HL-60 (cell line): ENCODE measurements around the gene AKAP6.

Experiments
- DNase-seq, 2 experiments: peaks; one replicate each; pipeline ENCODE4 v3.0.0-alpha.2; 2010 to 2020; ENCODE audit warnings: low read depth in 1 of 2, low spot score in 1 of 2
- H3K27ac ChIP-seq: fragments of 250-450 bp; sonication (Bioruptor Pico); replicated peaks from 2 replicates; pipeline ENCODE4 v1.5.1; 2020; ENCODE audit warnings: mild to moderate bottlenecking, moderate library complexity
- H3K27me3 ChIP-seq: fragments of 250-450 bp; sonication (Bioruptor Pico); 2 replicates; pipeline ENCODE4 v1.5.1; 2021; ENCODE audit warnings: mild to moderate bottlenecking, moderate library complexity; ENCODE audit not compliant: insufficient read depth, poor library complexity, severe bottlenecking
- H3K4me3 ChIP-seq: replicated peaks from 2 replicates; pipeline ENCODE4 v1.5.1; 2011; ENCODE audit warnings: mild to moderate bottlenecking, control low read depth, low read length; ENCODE audit not compliant: insufficient read depth
- CTCF ChIP-seq: IDR thresholded peaks from one replicate; pipeline ENCODE4 v1.5.1; 2011; ENCODE audit warnings: low read length, control low read depth, inconsistent platforms; ENCODE audit not compliant: insufficient read depth
- GABPA ChIP-seq: IDR thresholded peaks from 2 replicates; pipeline ENCODE4 v1.6.1; 2012; ENCODE audit warnings: low read depth
- POLR2AphosphoS5 ChIP-seq: IDR thresholded peaks from 2 replicates; pipeline ENCODE4 v1.6.1; 2012; ENCODE audit warnings: low read depth
- REST ChIP-seq: IDR thresholded peaks from 2 replicates; pipeline ENCODE4 v1.6.1; 2012; ENCODE audit warnings: low read depth; ENCODE audit not compliant: insufficient replicate concordance
- SPI1 ChIP-seq: IDR thresholded peaks from 2 replicates; pipeline ENCODE4 v1.6.1; 2012; ENCODE audit warnings: low read depth, mild to moderate bottlenecking, borderline replicate concordance

The AKAP6 gene

DNA sequence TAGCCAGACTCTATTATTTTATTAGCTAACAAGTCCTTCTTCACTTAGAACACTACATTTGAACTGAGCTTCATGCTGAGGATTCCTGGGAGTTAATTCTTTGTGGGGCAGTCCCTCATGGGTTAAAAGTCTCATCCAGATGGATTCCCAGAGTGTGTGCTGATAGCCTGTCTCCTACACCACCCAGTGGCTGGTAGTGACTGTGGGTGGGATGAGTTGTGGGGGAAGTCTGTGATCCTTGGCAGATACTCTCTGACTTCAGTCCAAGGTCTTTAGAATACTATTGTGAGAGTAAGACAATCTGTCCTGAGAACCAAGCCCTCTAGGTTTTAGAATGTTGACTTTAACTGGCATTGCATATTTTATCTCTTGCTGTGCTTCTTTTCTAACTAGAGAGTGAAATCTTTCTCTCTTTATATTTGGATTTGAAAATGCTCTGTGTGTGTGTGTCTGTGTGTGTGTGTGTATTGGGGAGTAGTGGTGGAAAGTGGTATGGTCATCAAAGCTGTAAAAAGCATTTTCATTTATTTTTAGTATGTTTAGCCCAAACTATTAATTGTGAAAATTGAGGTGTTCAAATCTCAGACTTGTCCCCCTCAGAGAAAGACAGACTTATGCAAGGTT lies 37.3 kb downstream of the AKAP6 start:
- no peak overlapping the region for H3K4me3 ChIP-seq
- TF ChIP-seq SPI1, result no peak
- no peak for TF ChIP-seq REST
- TF ChIP-seq POLR2AphosphoS5, result no peak
- no peak for TF ChIP-seq GABPA
- no peak for TF ChIP-seq CTCF
- DNase-seq, result no peak
- no peak overlapping the region for H3K27ac ChIP-seq
- no peaks in the 10 kb centered on the region for H3K27me3 ChIP-seq

DNA sequence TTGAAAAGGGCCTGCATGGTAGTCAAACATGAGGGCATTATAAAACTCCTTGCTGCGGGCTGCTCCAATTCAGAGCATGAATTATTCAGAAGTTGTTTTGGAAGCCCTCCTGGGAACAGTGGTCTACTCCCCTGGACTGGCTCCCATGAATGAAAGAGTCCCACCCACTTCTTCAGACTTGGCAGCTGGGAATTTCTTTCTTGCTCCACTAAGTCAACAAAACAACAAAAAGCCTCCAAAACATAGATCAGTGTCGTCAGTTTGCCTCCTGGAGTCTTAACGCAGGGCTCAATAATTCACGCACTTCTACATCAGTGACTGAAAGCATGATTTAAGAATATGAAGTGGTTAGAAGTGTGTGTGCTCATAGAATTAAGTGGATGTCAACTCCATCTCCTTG lies 37.9 kb downstream of the AKAP6 start:
- no peak overlapping the region for H3K27ac ChIP-seq
- DNase-seq, result no peak
- H3K4me3 ChIP-seq, result no peak overlapping the region
- TF ChIP-seq GABPA (no peak), REST (no peak)
- H3K27me3 ChIP-seq, result no peaks in the 10 kb centered on the region

DNA sequence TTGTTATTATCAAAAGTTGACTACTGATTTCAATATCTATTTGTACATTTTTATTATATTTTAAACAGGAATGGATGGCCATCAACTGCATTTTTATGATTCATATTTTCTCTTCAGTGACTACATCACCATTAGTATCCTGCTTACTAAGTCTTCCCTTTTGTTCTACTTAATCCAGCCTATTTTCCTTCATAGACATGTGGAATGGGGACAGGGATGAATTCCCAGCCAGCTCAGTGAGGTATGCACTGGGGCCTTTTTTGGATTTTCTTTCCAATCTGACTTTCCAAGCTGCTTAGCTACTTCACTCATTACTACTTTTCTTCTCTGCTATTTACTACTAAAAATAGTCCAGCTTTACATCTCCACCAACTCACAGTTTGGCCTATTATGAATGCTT lies 38.4 kb downstream of the AKAP6 start:
- H3K27ac ChIP-seq, result no peak overlapping the region
- DNase-seq, result no peak
- H3K4me3 ChIP-seq, result no peak overlapping the region
- TF ChIP-seq POLR2AphosphoS5, result no peak
- TF ChIP-seq SPI1, result no peak
- no peak for TF ChIP-seq GABPA
- TF ChIP-seq CTCF, result no peak
- H3K27me3 ChIP-seq, result no peaks in the 10 kb centered on the region

DNA sequence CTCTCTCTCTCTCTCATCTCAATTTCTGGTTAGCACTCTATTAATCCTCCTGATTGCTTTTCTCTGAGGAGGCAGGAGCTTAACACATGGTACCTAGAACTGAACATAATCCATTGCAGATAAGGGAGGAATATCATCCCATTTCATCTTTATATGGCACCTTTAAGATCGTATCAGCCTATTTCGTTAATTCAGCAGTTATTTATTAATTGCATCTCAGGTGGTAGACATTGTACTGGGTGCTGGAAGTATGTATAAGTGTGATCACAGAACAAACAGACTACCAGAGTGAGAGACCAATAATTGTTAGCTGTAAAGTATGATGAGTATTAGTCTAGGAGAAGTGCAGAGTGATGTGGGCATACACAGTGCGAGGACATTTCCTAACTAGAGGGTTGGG lies 39.0 kb downstream of the AKAP6 start:
- Histone ChIP-seq H3K4me3 (no peak overlapping the region), H3K27ac (no peak overlapping the region), H3K27me3 (no peaks in the 10 kb centered on the region)
- no peak for DNase-seq
- no peak for TF ChIP-seq SPI1
- TF ChIP-seq REST, result no peak
- no peak for TF ChIP-seq GABPA
- TF ChIP-seq POLR2AphosphoS5, result no peak
- no peak for TF ChIP-seq CTCF
